HTR-8/SVneo (cell line): ENCODE data around the gene PREX1.
"Not testable (repeated sequence)": the region's sequence is repeated elsewhere in the genome, so short reads cannot be mapped to it uniquely, and the experiment has no call there.

Experiments used
- DNase-seq: peaks from one replicate; pipeline ENCODE4 v3.0.0; 2011; ENCODE audit warnings: low spot score, mixed read lengths; ENCODE audit not compliant: insufficient read length
- FAIRE-seq: peaks from 2 replicates; lab custom pipeline; 2011; peaks lifted over from hg19 to GRCh38; lab: Jason Lieb, UNC

Gene PREX1

GRCh38 chr20:48761023-48761785 is 66.6 kb downstream of the PREX1 start:
- no peak for DNase-seq

GRCh38 chr20:48760403-48760983 is 67.3 kb downstream of the PREX1 start:
- peak; percentile 83 for DNase-seq
- peak; percentile 94 for FAIRE-seq

More at GRCh38 chr20:48761023-48761785, 66.6 kb downstream of the PREX1 start:
- no peak for FAIRE-seq

DNA sequence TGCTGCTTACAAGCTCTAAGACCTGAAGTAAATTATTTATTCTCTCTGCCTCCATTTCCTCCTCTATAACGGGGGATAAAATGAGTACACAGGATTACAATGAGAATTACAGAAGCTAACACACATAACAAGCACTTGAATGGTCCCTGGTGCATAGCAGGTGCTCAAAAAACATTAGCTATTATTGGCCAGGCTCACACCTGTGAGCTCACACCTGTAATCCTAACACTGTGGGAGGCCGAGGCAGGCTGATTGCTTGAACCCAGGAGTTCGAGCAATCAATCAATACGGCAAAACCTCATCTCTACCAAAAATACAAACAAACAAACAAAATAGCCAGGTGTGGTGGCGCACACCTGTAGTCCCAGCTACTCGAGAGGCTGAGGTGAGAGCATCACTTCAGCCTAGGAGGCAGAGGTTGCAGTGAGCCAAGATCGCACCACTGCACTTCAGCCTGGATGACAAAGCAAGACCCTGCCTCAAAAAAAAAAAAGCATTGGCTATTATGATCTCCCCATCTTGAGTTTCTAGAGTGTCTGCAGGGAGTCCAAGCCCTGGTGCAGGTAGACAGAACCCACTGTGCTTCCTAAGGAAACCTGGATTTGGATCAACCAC is 68.1 kb downstream of the PREX1 start:
- no peak for FAIRE-seq
- no peak for DNase-seq

DNA sequence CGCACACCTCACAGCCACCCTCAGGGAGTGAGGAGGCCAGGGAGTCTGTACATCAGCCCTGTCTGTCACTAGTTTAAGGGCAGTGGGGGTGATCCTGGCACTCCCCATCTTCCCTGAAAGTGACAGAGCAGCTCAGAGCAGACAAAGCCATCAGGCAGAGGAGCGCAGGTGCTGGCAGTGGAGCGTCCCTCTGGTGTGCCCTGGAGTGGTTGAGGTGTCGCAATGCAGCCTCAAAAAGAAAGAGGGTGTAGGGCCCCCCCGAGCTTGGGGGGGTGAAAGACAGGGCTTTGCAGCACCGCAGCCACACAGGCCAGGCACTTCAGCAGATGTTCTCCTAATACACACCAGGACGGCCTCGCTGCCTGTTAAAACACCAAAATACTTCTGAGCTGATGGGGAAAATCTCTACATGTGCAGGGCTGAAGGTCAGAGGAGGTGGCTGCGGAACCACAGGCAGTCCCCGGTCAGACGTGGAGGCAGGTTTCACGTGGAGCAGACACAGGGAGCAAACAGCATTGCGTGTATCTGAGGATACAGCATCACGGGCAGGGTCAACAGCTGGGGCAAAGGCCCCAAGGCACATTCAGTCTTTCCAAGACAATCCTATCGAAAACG is 69.5 kb downstream of the PREX1 start:
- DNase-seq (no peak), FAIRE-seq (no peak)

DNA sequence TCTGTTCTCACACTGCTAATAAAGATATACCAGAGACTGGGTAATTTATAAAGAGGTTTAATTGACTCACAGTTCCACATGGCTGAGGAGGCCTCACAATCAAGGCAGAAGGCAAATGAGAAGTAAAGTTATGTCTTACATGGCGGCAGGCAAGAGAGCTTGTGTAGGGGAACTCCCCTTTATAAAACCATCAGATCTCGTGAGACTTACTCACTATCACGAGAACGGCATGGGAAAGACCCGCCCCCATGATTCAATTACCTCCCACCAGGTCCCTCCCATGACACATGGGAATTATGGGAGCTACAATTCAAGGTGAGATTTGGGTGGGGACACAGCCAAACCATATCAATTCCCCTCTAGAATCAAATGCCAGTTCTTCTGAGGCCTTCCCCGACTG is 71.0 kb downstream of the PREX1 start:
- not testable (repeated sequence) for FAIRE-seq, DNase-seq

DNA sequence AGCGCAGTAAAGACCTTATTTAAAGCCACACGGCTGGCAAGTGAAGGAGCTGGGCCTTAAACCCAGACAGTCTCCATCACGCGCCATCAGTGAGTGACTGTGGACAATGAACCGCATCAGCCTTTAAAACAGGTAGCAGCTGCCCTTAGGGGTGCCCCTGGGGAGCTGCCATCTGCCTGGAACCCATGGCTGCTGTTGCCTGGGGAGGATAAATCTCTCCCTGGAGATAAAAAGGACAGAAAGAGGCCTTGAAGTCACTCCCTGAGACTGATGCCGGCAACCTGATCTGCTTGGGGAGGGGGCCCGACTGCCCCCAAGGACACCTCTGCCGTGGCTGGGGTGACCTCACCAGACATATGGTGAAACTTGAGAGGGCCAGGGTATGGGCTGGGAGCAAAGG is 73.5 kb downstream of the PREX1 start:
- no peak for DNase-seq

DNA sequence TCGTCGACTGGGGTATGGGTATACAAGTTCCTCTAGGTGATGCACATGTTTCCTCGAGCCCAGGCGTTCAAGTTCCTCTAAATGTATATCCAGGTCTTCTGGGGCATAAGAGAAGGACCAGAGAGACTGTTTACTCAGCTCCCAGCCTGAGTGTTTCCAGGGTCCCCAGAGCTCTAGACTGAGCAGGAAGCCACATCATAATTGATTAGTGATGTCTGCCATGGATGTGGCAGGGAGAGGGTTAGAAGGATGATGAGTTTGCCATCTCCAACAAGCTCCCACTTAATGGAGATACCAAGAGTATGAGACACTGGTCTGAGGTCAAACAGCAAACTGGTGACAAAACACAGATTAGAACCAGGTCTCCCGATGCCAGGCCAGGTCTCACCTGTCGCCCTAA is 74.8 kb downstream of the PREX1 start:
- DNase-seq (no peak), FAIRE-seq (peak; percentile 68)

More for the DNA sequence above, 73.5 kb downstream of the PREX1 start:
- no peak for FAIRE-seq

DNA sequence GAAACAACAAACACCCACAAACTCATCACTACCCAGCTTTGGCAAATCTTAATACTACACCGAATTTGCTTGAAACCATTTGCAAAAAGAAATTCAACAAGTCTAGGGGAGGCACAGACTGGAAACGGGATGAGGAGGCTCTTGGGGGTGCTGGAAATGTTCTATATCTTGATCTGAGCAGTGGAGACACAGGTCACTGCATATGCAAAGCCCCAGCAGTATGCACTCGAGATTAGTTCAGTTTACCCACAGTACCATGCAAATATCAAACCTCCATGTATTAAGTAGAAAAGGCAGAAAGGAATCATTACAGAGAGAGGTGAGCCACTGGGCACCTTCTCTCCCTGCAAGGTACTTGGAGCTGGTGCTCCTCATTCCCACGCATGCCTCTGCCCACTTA is 75.9 kb downstream of the PREX1 start:
- no peak for DNase-seq
- peak; percentile 42 for FAIRE-seq

DNA sequence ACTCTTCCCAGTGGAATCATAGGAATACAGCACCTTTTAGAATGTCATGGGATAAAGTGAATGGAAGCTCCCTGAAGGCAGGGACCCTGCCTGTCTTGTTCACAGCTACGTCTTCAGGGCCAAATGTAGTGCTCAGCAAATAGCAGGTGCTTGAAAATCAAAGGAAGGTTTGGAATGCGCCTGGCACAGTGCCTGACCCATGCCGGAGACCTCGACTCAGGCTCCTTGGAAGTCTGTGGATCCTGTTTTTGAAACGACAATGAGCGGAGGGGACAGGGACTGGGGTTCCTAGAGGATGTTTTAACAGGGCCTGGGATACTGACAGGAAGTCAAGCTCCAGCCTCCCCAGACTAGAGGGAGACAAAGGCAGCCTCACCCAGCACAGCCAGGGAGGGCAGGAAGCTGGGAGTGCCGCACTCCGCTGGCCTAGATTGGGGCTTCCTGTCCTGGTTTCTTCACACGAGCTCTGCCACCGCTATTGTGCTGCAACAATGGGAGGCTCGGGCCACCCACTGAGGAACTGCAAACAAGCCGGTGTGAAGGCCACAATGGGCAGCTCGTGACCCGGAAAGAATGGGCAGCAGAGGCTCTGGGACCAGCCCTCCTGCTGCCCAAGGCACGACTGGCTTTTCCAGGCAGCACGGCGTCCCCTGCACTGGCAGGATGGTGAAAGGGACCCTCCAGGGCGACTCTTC is 76.7 kb downstream of the PREX1 start:
- FAIRE-seq (no peak), DNase-seq (no peak)

- DNase-seq = no peak
- peak; percentile 40 for FAIRE-seq
Measured at GRCh38 chr20:48750376-48750775, 77.4 kb downstream of the PREX1 start.

GRCh38 chr20:48749437-48749836 is 78.4 kb downstream of the PREX1 start:
- DNase-seq (no peak), FAIRE-seq (no peak)

DNA sequence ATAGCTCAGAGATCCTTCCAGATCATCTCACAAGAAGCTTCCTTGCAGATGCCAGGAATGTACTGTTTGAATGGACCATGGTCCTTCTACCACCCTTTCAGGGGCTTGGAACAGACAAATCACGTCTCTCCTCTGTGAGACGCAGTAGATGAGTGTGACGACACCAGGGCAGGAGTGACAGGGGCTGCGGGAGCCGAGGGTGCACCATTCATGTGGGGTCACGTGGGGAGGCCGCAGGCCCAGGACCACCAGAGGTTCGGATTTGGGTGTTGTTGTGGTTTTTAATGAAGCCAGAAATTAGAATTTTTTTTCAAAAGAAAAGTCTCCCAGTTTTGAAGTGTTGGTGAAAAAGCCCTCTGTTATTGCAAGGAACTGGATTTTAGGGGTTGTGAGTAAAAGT is 79.2 kb downstream of the PREX1 start:
- FAIRE-seq = no peak

DNA sequence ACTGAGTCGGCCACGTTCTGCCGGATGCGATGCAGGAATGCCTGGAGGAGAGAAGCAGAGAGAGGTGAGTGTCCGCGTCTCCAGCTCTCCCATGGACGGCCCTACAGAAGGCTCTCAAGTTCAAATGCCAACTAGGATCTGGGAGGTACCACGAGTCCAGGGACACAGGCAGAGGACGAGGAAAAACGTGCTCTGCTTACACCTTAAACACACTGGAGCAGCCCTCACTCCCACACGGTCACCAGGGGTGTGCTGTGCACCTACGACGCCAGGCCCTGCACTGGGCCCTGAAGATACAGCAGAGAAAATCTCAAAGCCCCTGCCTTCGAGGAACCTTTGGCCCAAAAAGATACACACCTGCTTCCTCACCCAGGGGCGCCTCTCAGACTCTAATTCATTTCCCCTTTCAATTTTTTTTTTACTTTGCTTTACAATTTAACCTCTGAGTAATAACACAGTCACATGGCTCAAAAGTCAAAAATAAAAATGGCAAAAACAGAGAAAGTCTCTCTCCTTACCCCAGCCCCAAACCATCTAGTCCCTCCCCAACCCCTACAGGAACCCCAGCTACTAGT is 79.9 kb downstream of the PREX1 start:
- no peak for DNase-seq
- FAIRE-seq = no peak

More for the DNA sequence above, 79.2 kb downstream of the PREX1 start:
- no peak for DNase-seq

- DNase-seq (no peak), FAIRE-seq (peak; percentile 46)
Measured at GRCh38 chr20:48745330-48745729, 82.5 kb downstream of the PREX1 start.

GRCh38 chr20:48744515-48744914 is 83.3 kb downstream of the PREX1 start:
- DNase-seq (no peak), FAIRE-seq (no peak)

- FAIRE-seq = peak; percentile 49
- no peak for DNase-seq
Measured at GRCh38 chr20:48743807-48744206, 84.0 kb downstream of the PREX1 start.

DNA sequence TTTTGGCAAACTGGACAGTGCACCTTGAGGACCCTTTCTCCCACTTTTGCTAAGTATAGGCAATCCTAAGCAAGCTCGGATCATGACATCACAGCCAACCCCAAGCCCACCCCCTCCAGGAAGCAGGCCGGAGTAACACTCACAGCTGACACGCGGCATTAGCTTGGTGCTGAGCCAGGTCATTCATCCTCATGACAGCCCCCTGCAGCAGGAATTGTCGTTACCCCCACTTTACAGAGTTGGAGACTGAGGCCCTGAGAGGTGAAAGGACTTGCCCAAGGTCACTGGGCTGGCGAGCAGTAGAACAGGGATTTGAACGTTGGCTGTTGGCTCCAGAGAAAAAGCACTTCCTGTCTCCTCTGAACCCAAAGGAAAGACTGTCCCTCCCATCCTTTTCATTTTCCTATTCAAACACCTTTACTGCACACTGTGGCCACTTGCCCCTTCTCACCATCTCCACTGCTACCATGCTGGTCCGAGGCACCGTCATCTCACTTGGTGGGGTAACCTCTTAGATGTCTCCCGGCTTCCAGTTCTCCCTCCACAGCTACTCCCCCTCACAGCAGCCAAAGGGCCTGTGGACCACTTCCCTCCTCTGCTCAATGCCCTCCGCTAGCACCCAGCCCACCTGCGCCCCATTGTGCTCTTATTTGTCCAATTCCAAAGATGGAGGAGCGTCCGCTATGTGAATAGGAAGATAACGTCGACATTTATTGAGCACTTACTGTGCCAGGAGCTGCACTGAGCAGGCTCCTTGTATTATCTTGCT is 84.7 kb downstream of the PREX1 start:
- no peak for DNase-seq
- FAIRE-seq = peak; percentile 4

GRCh38 chr20:48742233-48742632 is 85.6 kb downstream of the PREX1 start:
- DNase-seq = no peak
- no peak for FAIRE-seq

GRCh38 chr20:48741669-48742068 is 86.1 kb downstream of the PREX1 start:
- FAIRE-seq (no peak), DNase-seq (no peak)
